ENCODE measurements around the gene OGG1. TPM values are rescaled to one million over a fixed set of nuclear protein-coding genes. Genes with fewer than 3 reads are reported as not detected.

Gene OGG1
- total and polyA plus RNA-seq, 12 donors: 13.3 to 34.9 (median 21.9) TPM

- intact Hi-C loops (cut with DNase I): no loop called here
- H3K36me3 ChIP-seq (replicated peaks in 1 of 2): no peaks in the 10 kb centered on the region
Measured at GRCh38 chr3:9710174-9710739, 39.5 kb upstream of the OGG1 start.

GRCh38 chr3:9712415-9712814, 37.3 kb upstream of the OGG1 start:
- H3K9me3 ChIP-seq (replicated peaks in 1 of 3): no peaks in the 10 kb centered on the region
- no peak for DNase-seq
- H3K4me1 ChIP-seq (replicated peaks in 1 of 2): peaks cover 4 to 10% of the 10 kb centered on the region in 2 donors
- no peak overlapping the region for H3K27ac ChIP-seq
- no peak overlapping the region for H3K4me3 ChIP-seq
- no peaks in the 10 kb centered on the region for H3K36me3 ChIP-seq (replicated peaks in 1 of 2)
- intact Hi-C loops (cut with DNase I): no loop called here
- TF ChIP-seq POLR2A (IDR thresholded peaks at IDR 0.05): no peak
- TF ChIP-seq CTCF (IDR thresholded peaks at IDR 0.05): no peak
- no peaks in the 10 kb centered on the region for H3K27me3 ChIP-seq
- 70 to 93% (median 83%) methylated on average over 2 of the region's 2 CpGs for WGBS, 4 donors

More at GRCh38 chr3:9710174-9710739, 39.5 kb upstream of the OGG1 start:
- Histone ChIP-seq H3K4me3 (no peak overlapping the region), H3K9me3 (replicated peaks in 1 of 3) (no peaks in the 10 kb centered on the region), H3K27me3 (no peaks in the 10 kb centered on the region), H3K4me1 (replicated peaks in 1 of 2) (no peaks in the 10 kb centered on the region), H3K27ac (no peak overlapping the region)
- no peak for DNase-seq
- WGBS, 4 donors: 85 to 89% (median 86%) methylated on average over 3 of the region's 3 CpGs
- no peak for TF ChIP-seq POLR2A (IDR thresholded peaks at IDR 0.05)
- TF ChIP-seq CTCF (IDR thresholded peaks at IDR 0.05): no peak

GRCh38 chr3:9713142-9713541, 36.6 kb upstream of the OGG1 start:
- intact Hi-C loops (cut with DNase I): no loop called here
- TF ChIP-seq CTCF (IDR thresholded peaks at IDR 0.05) (no peak), POLR2A (IDR thresholded peaks at IDR 0.05) (no peak)

GRCh38 chr3:9715136-9715535, 34.6 kb upstream of the OGG1 start:
- intact Hi-C loops (cut with DNase I): no loop called here
- Histone ChIP-seq H3K4me1 (replicated peaks in 1 of 2) (peaks cover 4 to 10% of the 10 kb centered on the region in 2 donors), H3K4me3 (no peak overlapping the region), H3K27me3 (no peaks in the 10 kb centered on the region), H3K36me3 (replicated peaks in 1 of 2) (no peaks in the 10 kb centered on the region), H3K27ac (peak overlapping the region in 3 of 5 donors; percentile 23 to 61 (median 37)), H3K9me3 (replicated peaks in 1 of 3) (no peaks in the 10 kb centered on the region)
- 18 to 30% (median 24%) methylated on average over 2 to 4 of the region's 4 CpGs for WGBS, 4 donors
- no peak for DNase-seq
- TF ChIP-seq POLR2A (IDR thresholded peaks at IDR 0.05) (no peak), CTCF (IDR thresholded peaks at IDR 0.05) (no peak)

More at GRCh38 chr3:9713142-9713541, 36.6 kb upstream of the OGG1 start:
- 82 to 98% (median 83%) methylated on average over 4 of the region's 4 CpGs for WGBS, 4 donors
- H3K27me3 ChIP-seq: no peaks in the 10 kb centered on the region
- H3K27ac ChIP-seq: no peak overlapping the region
- H3K9me3 ChIP-seq (replicated peaks in 1 of 3): no peaks in the 10 kb centered on the region
- no peaks in the 10 kb centered on the region for H3K36me3 ChIP-seq (replicated peaks in 1 of 2)
- DNase-seq: no peak
- peaks cover 4 to 10% of the 10 kb centered on the region in 2 donors for H3K4me1 ChIP-seq (replicated peaks in 1 of 2)
- H3K4me3 ChIP-seq: no peak overlapping the region

Data from adrenal gland (tissue), 12 donors.